ENCODE data around the gene KRT77.

GRCh38 chr12:52677671-52678070 is 25.7 kb downstream of the KRT77 start:
- TF ChIP-seq CTCF (IDR thresholded peaks at IDR 0.05) = no peak
- no peak for TF ChIP-seq POLR2A (IDR thresholded peaks at IDR 0.05)
- no peak for TF ChIP-seq POLR2AphosphoS5 (IDR thresholded peaks at IDR 0.05)

All from transverse colon (tissue), 4 donors.